Retinal pigment epithelial cell (primary cell): ENCODE results near the gene ARTN.
A peak's percentile ranks its signal among the peaks of the same experiment; 100 is the strongest.

Experiments used
- DNase-seq: peaks from one replicate; pipeline ENCODE4 v3.0.0-alpha.2; 2010; ENCODE audit warnings: low read depth
- H3K4me3 ChIP-seq: 2 replicates; pipeline ENCODE4 v1.5.1; 2011; ENCODE audit warnings: mild to moderate bottlenecking, low read length, control low read depth, moderate library complexity
- TF ChIP-seq, protein P1 (sequence below): conservative IDR thresholded peaks from 2 replicates; pipeline ENCODE4 v1.5.1; 2011; ENCODE audit warnings: low read depth, low read length, control low read depth, inconsistent platforms

ARTN gene

GRCh38 chr1:43975249-43975961 is 41.8 kb downstream of the ARTN start:
- TF ChIP-seq, protein P1, sequence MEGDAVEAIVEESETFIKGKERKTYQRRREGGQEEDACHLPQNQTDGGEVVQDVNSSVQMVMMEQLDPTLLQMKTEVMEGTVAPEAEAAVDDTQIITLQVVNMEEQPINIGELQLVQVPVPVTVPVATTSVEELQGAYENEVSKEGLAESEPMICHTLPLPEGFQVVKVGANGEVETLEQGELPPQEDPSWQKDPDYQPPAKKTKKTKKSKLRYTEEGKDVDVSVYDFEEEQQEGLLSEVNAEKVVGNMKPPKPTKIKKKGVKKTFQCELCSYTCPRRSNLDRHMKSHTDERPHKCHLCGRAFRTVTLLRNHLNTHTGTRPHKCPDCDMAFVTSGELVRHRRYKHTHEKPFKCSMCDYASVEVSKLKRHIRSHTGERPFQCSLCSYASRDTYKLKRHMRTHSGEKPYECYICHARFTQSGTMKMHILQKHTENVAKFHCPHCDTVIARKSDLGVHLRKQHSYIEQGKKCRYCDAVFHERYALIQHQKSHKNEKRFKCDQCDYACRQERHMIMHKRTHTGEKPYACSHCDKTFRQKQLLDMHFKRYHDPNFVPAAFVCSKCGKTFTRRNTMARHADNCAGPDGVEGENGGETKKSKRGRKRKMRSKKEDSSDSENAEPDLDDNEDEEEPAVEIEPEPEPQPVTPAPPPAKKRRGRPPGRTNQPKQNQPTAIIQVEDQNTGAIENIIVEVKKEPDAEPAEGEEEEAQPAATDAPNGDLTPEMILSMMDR: no peak
- DNase-seq: no peak
- H3K4me3 ChIP-seq: peak overlapping the region; percentile 84

GRCh38 chr1:43976045-43976444 is 42.4 kb downstream of the ARTN start:
- TF ChIP-seq, protein P1: no peak
- no peak for DNase-seq
- peak overlapping the region; percentile 84 for H3K4me3 ChIP-seq

DNA sequence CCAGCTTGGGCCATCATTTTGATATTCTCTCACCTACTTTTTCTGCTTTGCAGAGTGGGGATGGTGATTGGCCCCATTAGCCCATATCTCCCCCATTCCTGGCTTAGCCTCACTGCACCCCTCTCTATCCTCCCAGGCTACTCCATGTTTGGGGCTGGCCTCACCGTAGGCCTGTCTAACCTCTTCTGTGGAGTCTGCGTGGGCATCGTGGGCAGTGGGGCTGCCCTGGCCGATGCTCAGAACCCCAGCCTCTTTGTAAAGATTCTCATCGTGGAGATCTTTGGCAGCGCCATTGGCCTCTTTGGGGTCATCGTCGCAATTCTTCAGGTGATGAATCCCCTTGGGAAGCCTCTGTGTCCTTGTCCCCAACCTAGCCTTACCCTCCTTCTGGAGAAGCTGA is 43.3 kb downstream of the ARTN start:
- DNase-seq: no peak
- TF ChIP-seq, protein P1: no peak
- H3K4me3 ChIP-seq: no peak overlapping the region

DNA sequence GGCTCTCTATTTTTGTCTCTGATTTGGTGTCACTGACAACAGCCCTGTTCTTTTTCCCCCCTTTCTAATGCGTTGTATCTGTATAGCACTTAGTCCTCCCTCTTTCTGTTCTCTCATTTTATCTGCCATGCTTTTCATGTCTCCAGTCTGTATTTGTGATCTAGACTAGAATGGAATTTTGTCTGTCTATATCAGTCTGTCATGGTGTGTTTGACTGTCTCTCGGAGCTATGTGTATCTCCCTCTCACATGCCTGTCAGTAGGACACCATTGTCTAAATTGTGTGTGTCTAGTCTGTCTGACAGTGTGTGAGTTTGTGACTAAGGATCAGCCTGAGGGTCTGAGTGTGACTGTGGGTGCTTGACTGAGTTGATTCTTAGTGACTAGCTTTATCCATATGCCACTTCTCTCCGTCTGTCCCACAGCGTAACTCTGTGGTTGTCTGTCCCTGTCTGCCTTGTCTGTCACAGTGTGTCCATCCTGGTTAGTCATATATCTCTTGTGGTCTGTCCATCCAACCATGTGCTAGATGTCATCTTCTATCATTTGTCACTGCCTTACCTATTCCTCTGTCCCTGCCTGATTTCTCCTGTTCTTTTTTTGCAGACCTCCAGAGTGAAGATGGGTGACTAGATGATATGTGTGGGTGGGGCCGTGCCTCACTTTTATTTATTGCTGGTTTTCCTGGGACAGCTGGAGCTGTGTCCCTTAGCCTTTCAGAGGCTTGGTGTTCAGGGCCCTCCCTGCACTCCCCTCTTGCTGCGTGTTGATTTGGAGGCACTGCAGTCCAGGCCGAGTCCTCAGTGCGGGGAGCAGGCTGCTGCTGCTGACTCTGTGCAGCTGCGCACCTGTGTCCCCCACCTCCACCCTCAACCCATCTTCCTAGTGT is 44.0 kb downstream of the ARTN start:
- H3K4me3 ChIP-seq: no peak overlapping the region
- TF ChIP-seq, protein P1: no peak
- no peak for DNase-seq

DNA sequence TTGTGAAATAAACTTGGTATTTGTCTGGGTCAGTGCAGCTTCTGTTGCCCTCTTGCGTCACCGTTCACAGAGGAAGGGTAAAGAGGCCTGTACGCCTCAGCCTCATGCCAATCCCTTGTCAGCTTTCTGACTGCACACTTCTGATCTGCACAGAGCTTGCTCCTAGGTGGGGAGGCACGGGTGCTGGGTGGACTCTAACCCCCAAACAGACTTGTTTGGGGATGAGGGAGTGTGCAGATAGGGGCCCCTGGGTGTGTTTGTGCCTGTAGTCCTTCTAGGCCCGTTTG is 44.6 kb downstream of the ARTN start:
- TF ChIP-seq, protein P1: no peak
- H3K4me3 ChIP-seq: no peak overlapping the region
- DNase-seq: no peak

DNA sequence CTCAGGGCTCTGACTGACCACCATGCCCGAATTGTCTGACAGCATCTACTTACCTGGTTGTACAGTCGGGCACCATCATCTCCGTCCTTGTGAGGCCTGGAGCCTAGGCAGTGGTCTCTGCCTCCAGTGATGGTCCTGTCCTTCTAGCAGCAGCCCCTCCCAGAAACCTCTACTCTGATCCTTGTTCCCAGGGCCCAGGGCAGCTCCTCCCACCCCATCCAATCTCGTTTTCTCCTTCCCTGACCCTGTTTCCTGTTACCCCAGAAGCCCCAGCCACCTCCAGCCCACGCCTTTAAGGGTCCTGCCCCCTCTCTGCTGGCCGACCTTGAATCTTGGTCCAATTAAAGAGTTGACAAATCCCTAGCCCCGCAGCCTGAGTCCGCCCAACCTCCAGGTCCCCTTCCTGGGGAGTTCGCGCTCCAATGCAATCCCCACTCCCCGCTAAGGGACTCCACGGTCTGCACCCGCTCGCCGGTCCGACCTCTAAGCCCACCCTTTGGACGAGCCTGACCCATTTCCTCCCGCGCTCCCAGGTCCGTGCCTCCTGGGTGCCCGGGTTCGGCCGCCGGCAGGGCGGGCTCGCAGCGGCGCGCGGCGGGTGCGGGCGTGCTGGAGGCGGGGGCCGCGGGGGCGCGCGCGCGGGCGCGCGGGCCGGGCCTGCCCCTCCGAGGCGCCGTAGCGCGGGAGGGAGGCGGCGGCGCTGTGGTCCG is 45.1 kb downstream of the ARTN start, which contains the start of gene B4GALT2:
TSS of gene B4GALT2 (plus strand) at position 660 of the 710 bp plus-strand sequence. CDS start 1,951 bp downstream, outside the sequence.
- no peak for DNase-seq
- peak within 1 kb of the TSS; percentile 69 for H3K4me3 ChIP-seq
- TF ChIP-seq, protein P1: no peak
